OCI-LY1 (cell line): ENCODE data around the gene PPP4R1.

ENCODE experiments used
- H2AFZ ChIP-seq: fragments of 200-600 bp; sonication (generic), shearing (Covaris generic); 2 replicates; pipeline ENCODE4 v1.6.0; 2014; ENCODE audit warnings: antibody characterized with exemption, mild to moderate bottlenecking, low read length
- H3F3A ChIP-seq: fragments of 200-600 bp; sonication (generic), shearing (Covaris generic); 2 replicates; pipeline ENCODE4 v1.6.0; 2014; ENCODE audit warnings: mild to moderate bottlenecking, antibody characterized with exemption, low read length, moderate library complexity; ENCODE audit not compliant: insufficient read depth
- H3K27ac ChIP-seq: fragments of 200-600 bp; sonication (generic); 2 replicates; pipeline ENCODE4 v1.5.1; 2014; ENCODE audit warnings: low read length, mixed run types, mild to moderate bottlenecking, low read depth; ENCODE audit not compliant: poor library complexity, severe bottlenecking
- H3K27me3 ChIP-seq: fragments of 200-600 bp; sonication (generic); 2 replicates; pipeline ENCODE4 v1.6.0; 2014; ENCODE audit warnings: antibody characterized with exemption, mild to moderate bottlenecking, low read length, moderate library complexity; ENCODE audit not compliant: insufficient read depth
- H3K36me3 ChIP-seq: fragments of 200-600 bp; sonication (generic); 2 replicates; pipeline ENCODE4 v1.6.1; 2014; ENCODE audit warnings: mild to moderate bottlenecking, antibody characterized with exemption, low read length, moderate library complexity, mixed read lengths; ENCODE audit not compliant: insufficient read depth
- H3K4me1 ChIP-seq: fragments of 200-600 bp; sonication (generic); 2 replicates; pipeline ENCODE4 v1.5.1; 2014; ENCODE audit warnings: mild to moderate bottlenecking, low read length, moderate library complexity; ENCODE audit not compliant: insufficient read depth, severe bottlenecking
- H3K4me2 ChIP-seq: fragments of 200-600 bp; sonication (generic), shearing (Covaris generic); 2 replicates; pipeline ENCODE4 v1.6.1; 2014; ENCODE audit warnings: low read length
- H3K4me3 ChIP-seq: fragments of 200-600 bp; sonication (generic); 2 replicates; pipeline ENCODE4 v1.5.1; 2014; ENCODE audit warnings: low read length, low read depth, mild to moderate bottlenecking, mixed read lengths; ENCODE audit not compliant: poor library complexity, severe bottlenecking
- H3K79me2 ChIP-seq: fragments of 200-600 bp; shearing (Covaris generic); 2 replicates; pipeline ENCODE4 v1.6.1; 2016; ENCODE audit warnings: mixed run types, low read length, mixed read lengths; ENCODE audit not compliant: insufficient read depth
- H3K9ac ChIP-seq: fragments of 200-600 bp; sonication (generic), shearing (Covaris generic); 2 replicates; pipeline ENCODE4 v1.6.1; 2014; ENCODE audit warnings: mild to moderate bottlenecking, low read length, mixed read lengths
- H3K9me2 ChIP-seq: fragments of 200-600 bp; sonication (generic), shearing (Covaris generic); 2 replicates; pipeline ENCODE4 v1.6.1; 2014; ENCODE audit warnings: low read depth, mild to moderate bottlenecking, low read length, mixed read lengths
- H3K9me3 ChIP-seq: fragments of 200-600 bp; shearing (Covaris generic); 2 replicates; pipeline ENCODE4 v1.6.1; 2014; ENCODE audit warnings: low read length, mixed read lengths
- H4K20me1 ChIP-seq: fragments of 200-600 bp; sonication (generic), shearing (Covaris generic); 2 replicates; pipeline ENCODE4 v1.6.0; 2016; ENCODE audit warnings: mild to moderate bottlenecking, low read length; ENCODE audit not compliant: insufficient read depth
- EZH2 ChIP-seq: fragments of 200-600 bp; sonication (generic), shearing (Covaris generic); IDR thresholded peaks from 2 replicates; pipeline ENCODE4 v1.8.0; 2017; ENCODE audit warnings: borderline replicate concordance, mixed run types, mild to moderate bottlenecking, antibody characterized with exemption, low read length, moderate library complexity, mixed read lengths
- TF ChIP-seq, protein P1 (sequence below): fragments of 200-600 bp; sonication (generic), shearing (Covaris generic); IDR thresholded peaks from 2 replicates; pipeline ENCODE4 v1.5.1; 2017; ENCODE audit warnings: mild to moderate bottlenecking, antibody characterized with exemption, low read length, moderate library complexity, mixed read lengths

Gene PPP4R1

DNA sequence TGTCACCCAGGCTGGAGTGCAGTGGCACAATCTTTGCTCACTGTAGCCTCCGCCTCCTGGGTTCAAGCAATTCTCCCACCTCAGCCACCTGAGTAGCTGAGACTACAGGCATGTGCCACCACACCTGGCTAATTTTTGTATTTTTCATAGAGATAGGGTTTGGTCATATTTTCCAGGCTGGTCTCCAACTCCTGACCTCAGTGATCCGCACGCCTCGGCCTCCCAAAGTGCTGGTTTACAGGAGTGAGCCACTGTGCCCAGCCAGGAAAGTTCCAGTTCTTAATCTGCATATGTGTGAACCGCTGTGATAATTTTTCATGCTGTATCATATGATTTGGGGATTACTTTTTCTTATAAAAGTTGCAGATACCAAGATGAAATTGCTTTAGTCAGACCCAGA is 14.6 kb upstream of the PPP4R1 start:
- Histone ChIP-seq H3K36me3 (no peaks in the 10 kb centered on the region), H2AFZ (no peak overlapping the region), H3K27me3 (no peaks in the 10 kb centered on the region), H3K4me2 (no peak overlapping the region), H4K20me1 (no peaks in the 10 kb centered on the region), H3F3A (no peaks in the 10 kb centered on the region), H3K9me3 (no peaks in the 10 kb centered on the region), H3K27ac (no peak overlapping the region), H3K4me1 (no peaks in the 10 kb centered on the region), H3K9me2 (no peaks in the 10 kb centered on the region), H3K9ac (no peak overlapping the region), H3K4me3 (no peak overlapping the region), H3K79me2 (no peaks in the 10 kb centered on the region)
- TF ChIP-seq, protein P1, sequence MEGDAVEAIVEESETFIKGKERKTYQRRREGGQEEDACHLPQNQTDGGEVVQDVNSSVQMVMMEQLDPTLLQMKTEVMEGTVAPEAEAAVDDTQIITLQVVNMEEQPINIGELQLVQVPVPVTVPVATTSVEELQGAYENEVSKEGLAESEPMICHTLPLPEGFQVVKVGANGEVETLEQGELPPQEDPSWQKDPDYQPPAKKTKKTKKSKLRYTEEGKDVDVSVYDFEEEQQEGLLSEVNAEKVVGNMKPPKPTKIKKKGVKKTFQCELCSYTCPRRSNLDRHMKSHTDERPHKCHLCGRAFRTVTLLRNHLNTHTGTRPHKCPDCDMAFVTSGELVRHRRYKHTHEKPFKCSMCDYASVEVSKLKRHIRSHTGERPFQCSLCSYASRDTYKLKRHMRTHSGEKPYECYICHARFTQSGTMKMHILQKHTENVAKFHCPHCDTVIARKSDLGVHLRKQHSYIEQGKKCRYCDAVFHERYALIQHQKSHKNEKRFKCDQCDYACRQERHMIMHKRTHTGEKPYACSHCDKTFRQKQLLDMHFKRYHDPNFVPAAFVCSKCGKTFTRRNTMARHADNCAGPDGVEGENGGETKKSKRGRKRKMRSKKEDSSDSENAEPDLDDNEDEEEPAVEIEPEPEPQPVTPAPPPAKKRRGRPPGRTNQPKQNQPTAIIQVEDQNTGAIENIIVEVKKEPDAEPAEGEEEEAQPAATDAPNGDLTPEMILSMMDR = no peak
- no peak for TF ChIP-seq EZH2

DNA sequence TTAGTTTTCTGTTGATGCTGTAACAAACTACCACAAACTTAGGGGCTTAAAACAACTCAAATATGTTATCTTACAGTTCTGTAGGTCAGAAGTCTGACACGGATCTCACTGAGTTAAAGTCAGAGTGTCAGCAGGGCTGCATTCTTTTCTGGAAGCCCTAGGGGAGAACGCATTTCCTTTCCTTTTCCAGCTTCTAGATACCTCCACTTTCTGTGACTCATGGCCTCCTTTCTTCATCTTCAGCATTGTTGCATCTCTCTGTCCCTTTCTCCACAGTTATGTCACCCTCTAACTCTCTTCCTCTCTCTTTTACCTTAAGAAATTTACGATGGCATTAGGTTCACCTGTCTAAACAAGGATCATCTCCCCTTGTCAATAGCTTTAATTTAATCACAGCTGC is 13.3 kb upstream of the PPP4R1 start:
- Histone ChIP-seq H3K27me3 (no peaks in the 10 kb centered on the region), H3K9me2 (no peaks in the 10 kb centered on the region), H3K9ac (no peak overlapping the region), H2AFZ (no peak overlapping the region), H4K20me1 (no peaks in the 10 kb centered on the region), H3K4me3 (no peak overlapping the region), H3K4me2 (no peak overlapping the region), H3K4me1 (no peaks in the 10 kb centered on the region), H3K79me2 (no peaks in the 10 kb centered on the region), H3F3A (no peaks in the 10 kb centered on the region), H3K27ac (no peak overlapping the region), H3K36me3 (no peaks in the 10 kb centered on the region), H3K9me3 (no peaks in the 10 kb centered on the region)
- TF ChIP-seq EZH2 = no peak
- TF ChIP-seq, protein P1 = no peak

DNA sequence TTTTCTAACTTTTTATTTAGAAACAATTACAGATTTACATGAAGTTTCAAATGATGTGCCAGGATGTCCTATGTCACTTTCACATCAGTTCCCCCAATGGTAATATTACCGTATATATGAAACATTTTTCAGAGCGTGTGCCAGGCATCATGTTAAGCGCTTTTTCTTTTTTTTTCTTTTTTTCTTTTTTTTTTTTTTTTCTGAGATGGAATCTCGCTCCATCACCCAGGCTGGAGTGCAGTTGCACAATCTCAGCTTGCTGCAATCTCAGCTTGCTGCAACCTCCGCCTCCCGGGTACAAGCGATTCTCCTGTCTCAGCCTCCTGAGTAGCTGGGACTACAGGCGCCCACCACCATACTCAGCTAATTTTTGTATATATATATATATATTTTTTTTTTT is 5.6 kb upstream of the PPP4R1 start:
- H2AFZ ChIP-seq = no peak overlapping the region
- no peaks in the 10 kb centered on the region for H3K79me2 ChIP-seq
- H3K9me2 ChIP-seq = no peaks in the 10 kb centered on the region
- no peak overlapping the region for H3K9ac ChIP-seq
- H3K4me2 ChIP-seq = no peak overlapping the region
- H3K36me3 ChIP-seq = no peaks in the 10 kb centered on the region
- H3K9me3 ChIP-seq = no peaks in the 10 kb centered on the region
- TF ChIP-seq EZH2 = no peak
- TF ChIP-seq, protein P1 = no peak
- H4K20me1 ChIP-seq = no peaks in the 10 kb centered on the region
- H3K27me3 ChIP-seq = 0 out of 2 replicates have a peak, but pooled peaks cover 4% of the 10 kb centered on the region
- no peak overlapping the region for H3K27ac ChIP-seq
- no peaks in the 10 kb centered on the region for H3F3A ChIP-seq
- peaks cover 7% of the 10 kb centered on the region for H3K4me1 ChIP-seq
- H3K4me3 ChIP-seq = no peak overlapping the region
